GM12873 (cell line): Measurements from ENCODE around the gene CARNS1.

Experiments used
- TF ChIP-seq, protein P1 (sequence below): IDR thresholded peaks from 2 replicates; pipeline ENCODE4 v1.5.1; 2012; ENCODE audit warnings: low read depth, mild to moderate bottlenecking, moderate library complexity, low read length, control low read depth; ENCODE audit not compliant: insufficient read depth; ENCODE audit errors: missing control alignments

Gene CARNS1

GRCh38 chr11:67428052-67429001 is 12.8 kb downstream of the CARNS1 start, which contains the start of gene RPS6KB2:
TSS of gene RPS6KB2 (plus strand) at chr11:67428494. CDS start at chr11:67428546, 52 bp downstream.
- TF ChIP-seq, protein P1, sequence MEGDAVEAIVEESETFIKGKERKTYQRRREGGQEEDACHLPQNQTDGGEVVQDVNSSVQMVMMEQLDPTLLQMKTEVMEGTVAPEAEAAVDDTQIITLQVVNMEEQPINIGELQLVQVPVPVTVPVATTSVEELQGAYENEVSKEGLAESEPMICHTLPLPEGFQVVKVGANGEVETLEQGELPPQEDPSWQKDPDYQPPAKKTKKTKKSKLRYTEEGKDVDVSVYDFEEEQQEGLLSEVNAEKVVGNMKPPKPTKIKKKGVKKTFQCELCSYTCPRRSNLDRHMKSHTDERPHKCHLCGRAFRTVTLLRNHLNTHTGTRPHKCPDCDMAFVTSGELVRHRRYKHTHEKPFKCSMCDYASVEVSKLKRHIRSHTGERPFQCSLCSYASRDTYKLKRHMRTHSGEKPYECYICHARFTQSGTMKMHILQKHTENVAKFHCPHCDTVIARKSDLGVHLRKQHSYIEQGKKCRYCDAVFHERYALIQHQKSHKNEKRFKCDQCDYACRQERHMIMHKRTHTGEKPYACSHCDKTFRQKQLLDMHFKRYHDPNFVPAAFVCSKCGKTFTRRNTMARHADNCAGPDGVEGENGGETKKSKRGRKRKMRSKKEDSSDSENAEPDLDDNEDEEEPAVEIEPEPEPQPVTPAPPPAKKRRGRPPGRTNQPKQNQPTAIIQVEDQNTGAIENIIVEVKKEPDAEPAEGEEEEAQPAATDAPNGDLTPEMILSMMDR: no peak

DNA sequence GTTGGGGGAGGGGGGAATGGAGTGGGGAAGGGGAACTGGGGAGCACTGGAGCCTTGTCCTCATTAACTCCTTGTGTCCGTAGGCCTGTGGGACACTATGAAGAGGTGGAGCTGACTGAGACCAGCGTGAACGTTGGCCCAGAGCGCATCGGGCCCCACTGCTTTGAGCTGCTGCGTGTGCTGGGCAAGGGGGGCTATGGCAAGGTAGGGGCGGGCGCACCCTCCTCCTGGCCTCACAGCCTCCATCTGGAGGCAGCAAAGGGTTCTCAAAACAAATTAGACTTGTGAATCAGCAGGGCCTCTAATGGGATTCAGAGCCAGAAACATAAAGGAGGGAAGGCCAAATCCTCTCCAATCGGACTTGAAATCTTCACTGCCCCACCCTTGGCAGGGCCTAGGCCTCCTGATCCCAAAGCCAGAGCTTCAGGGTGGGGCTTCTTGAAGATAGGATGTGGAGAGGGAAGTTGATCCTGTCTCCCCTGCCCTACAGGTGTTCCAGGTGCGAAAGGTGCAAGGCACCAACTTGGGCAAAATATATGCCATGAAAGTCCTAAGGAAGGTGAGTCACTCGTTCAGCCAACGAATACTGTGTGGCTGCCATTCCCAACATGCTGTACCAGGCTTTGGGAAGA is 13.7 kb downstream of the CARNS1 start:
- TF ChIP-seq, protein P1: no peak

GRCh38 chr11:67429722-67430121 is 14.2 kb downstream of the CARNS1 start:
- TF ChIP-seq, protein P1: no peak

- TF ChIP-seq, protein P1: no peak
Observed at GRCh38 chr11:67431346-67432249, 16.1 kb downstream of the CARNS1 start.

DNA sequence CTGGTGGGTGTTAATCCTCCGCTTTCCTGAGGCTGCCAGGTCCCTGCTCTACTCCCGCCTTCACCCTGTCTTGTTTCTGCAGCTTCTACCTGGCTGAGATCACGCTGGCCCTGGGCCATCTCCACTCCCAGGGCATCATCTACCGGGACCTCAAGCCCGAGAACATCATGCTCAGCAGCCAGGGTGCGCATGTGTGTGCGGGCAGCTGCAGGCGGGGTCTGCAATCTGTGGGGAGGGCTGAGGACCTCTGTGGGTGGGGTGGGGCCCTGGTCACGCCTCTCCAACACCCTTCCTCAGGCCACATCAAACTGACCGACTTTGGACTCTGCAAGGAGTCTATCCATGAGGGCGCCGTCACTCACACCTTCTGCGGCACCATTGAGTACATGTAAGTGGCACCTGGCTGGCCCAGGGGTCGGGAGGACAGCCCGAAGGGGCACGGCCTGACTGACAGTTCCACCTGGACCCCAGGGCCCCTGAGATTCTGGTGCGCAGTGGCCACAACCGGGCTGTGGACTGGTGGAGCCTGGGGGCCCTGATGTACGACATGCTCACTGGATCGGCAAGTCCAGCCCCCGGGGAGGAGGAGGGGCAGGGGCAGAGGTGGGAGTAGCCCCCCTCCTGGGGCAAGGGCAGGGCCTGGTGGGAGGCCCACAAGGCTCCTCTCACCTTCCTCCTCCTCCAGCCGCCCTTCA is 17.3 kb downstream of the CARNS1 start:
- TF ChIP-seq, protein P1: no peak

GRCh38 chr11:67433536-67434394 is 18.3 kb downstream of the CARNS1 start:
- TF ChIP-seq, protein P1: no peak
